Ecto neural progenitor cell (in vitro differentiated cells): Measurements from ENCODE around the gene ARGLU1.
A peak's percentile ranks its signal among the peaks of the same experiment; 100 is the strongest.

Source experiments
- DNase-seq: peaks from one replicate; pipeline ENCODE4 v3.0.0-alpha.2; 2018; ENCODE audit warnings: low spot score

Gene ARGLU1

DNA sequence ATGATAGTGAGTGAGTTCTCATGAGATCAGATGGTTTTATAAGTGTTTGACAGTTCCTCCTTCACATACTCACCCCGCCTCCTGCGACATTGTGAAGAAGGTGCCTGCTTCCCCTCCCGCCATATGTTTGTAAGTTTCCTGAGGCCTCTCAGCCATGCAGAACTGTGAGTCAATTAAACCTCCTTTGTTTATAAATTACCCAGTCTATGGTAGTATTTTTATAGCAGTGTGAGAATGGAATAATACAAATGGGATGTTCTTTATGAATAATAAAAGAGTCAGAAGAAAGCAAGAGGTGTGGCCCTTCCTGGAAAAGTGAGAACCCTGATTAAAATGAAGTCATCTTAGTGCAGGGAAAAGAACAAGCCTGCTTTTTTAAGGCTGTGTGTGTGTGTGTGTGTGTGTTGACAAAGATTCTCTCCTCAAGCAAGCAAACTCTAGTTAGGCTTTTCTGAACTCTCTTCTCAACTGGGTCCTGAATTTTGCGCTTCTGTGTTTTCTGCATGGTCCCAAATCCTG lies 18.8 kb upstream of the ARGLU1 start:
- DNase-seq = no peak

DNA sequence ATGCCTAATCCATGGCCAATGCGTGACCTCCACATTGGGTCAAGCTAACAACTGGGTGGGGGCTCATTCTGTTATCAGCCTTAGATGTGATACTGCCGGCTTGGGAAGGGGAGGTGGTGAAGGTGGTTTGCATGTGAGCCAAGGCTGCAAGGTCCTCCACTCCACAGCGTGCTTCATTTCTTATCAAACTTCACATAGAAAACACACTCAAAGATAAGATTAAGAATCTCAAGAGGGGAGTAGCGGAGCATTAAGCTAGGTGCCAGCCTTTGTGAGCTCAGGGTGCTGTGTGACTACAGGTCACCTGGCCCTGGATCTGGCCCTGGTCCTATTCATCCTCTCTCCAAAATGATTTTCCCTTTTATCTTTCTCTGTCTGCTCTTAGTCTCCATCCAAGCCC lies 13.3 kb upstream of the ARGLU1 start:
- DNase-seq = no peak

DNA sequence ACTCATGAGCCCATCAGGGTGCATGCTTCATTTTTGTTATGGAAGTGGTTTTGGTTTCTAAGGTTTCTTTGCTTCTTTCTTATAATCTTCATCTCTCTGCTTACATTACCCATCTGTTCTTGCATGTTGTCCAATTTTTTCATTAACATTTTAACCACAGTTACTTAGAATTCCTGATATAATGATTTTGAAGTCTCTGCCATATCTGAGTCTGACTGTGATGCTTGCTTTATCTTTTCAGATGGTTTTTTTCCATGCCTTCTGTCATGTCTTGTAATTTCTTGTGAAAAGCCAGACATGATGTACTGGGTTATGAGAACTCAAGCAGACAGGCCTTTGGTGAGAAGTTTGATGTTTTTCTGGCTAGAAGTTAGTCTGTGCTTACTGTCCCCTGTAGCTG lies 8.0 kb upstream of the ARGLU1 start:
- no peak for DNase-seq

DNA sequence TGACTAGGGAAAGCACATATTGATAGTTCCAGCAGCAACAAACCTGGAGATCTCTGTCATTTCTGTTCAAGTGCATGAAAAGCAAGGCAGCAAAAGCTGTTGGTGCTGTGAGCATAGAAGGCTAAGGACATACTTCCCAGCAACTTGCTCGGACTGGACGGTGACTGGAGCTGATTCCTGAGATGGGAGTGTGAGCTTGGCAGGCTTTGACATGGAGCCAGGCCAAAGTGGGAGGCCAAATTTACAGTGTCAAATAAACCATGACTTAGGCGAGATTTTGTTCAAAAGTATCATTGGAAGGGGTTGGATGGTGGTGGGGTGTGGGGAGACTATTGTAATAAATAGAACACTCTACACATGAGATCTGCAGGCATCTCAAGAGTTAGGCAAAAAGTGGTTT lies 5.9 kb upstream of the ARGLU1 start:
- no peak for DNase-seq

DNA sequence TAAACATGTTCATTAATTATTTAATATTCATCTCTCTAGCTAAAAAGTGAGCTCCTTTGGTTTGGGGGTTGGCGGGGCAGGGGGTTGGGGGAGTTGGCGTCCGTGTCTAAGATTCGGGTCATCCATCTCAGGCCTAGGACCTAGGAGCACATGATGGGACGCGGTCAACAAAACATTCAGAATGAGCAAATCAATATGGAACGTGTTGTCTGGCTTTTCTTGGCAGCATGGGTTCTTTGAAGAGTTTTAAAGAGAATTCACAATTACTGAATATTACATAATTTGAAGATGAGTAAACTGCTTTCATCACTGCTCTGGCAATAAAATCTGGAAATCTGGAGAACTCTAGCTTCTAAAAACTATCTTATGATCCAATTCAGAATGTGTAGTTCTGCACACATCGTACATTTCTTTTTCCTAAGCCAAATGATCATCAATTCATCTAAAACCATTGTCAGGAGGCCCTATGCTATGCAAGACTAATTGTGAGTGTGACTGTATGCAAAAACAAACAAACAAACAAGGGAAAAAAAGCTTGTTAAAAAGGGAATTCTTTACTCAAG lies 5.4 kb upstream of the ARGLU1 start:
- no peak for DNase-seq

DNA sequence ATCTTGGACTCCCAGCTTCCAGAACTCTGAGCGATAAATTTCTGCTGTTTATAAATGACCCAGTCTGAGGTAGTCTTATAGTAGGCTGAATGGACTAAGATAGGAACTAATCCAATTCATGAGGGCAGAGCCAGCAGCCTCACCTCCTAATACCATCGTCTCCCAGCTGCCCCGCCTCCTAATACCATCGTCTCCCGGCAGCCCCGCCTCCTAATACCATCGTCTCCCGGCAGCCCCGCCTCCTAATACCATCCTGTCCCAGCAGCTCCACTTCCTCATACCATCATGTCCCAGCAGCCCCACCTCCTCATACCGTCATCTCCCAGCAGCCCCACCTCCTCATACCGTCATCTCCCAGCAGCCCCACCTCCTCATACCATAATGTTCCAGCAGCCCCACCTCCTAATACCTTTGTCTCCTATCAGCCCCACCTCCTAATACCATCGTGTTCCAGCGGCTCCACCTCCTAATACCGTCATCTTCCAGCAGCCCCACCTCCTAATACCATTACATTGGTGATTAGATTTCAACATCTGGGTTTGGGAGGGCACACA lies 2.4 kb upstream of the ARGLU1 start:
- DNase-seq = peak; percentile 79

DNA sequence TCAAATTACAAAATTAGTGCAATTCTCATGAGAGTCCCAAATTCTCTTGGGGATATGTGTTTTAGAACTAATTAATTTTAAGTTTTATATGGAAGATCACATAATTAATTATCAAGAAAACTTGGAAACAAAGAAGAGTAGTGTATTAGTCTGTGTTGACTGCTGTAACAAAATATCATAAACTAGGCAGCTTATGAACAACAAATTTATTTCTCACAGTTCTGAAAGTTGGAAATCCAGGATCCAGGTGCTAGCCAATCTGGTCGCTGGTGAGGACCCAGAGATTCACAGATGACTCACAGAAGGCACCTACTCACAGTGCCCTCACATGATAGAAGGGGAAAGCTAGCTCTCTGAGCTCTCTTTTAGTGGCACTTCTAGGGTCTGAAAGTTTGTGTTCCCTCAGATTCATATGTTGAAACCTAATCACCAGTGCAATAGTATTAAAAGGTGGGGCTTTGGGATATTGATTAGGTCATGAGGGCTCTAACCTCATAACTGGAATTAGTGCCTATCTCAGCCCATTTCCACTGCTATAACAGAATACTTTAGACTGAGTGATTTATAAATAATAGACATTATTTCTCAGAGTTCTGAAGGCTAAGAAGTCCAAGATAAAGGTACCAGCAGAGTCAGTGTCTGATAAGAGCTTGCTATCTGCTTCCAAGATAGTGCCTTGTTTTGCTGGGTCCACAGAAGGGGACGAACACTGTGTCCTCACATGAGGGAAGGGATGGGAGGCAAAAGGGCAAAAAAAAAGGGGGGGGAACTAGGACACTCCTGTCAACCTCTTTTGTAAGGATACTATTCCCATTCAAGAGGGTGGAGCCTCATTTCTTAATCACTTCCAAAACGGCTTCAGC lies 1.5 kb upstream of the ARGLU1 start:
- DNase-seq = no peak

DNA sequence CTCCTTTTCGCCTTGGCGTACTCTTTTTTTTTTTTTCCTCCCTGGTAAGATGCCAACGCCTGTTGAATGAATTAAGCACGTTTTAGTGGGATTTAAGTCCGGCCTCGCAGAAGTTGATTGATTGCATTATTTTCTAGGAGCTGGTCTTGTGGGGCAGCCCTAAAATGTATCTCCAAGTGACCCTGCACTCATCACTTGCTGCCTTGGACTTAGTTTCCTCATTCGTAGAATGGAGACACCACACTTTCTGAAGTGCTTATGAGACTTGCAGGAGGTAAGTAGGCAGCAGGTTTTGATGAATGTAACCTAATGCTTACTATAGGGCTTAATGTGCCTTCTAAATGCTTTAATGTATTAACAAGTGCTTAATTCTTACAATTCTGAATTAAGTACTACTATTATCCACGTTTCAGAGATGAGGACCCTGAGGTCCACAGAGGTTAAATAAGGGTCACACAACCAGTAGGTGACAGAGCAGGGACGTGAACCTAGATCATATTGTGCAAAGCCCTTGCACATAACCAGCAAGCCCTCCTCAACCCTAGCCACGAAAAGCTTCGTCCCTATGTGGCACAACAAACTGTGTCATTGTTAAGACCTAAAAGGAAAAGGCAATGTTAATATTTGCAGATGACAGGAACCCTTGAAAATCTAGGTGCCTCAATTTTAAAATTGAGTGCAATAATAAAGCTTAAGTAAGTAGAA lies 514 bp upstream of the ARGLU1 start:
- DNase-seq = no peak

DNA sequence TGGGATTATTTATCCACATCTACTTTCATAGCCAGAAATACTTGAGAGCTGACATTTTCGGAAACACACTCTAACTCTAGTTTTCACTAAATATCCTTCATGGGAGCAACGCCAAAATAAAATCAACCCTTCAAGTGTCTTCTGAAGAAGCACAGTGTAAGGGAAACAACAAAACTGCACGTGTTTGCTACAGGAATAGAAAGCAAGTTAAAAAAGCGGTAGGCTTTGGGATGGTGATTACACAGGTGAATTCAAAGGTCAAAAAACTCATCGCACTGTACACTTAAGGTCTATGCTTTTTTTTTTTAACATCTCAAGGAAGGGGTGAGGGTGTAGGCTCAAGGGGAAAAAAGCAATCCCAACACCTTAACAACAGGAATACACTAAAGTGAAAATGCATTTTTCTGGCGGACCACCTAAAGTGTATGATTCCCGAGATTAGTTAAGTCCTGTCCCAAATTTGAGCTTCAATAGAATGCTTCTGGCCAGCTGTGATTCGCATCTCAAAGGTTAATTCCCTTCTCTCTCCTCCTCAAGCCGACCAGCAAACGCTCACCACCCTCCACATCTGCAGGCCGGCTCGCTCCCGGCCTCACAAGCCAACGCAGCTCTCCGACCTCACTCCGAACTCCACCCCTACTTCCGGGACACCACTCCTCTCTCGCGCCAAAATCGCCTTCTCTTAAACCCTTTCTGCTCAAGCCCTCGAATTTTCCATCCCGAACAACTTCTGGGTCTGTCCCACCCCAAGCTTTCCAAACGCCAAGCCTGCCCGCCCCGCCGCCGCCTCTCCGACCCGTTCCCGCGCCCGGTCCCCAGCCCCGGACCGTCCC lies 1.1 kb downstream of the ARGLU1 start:
- DNase-seq = no peak

DNA sequence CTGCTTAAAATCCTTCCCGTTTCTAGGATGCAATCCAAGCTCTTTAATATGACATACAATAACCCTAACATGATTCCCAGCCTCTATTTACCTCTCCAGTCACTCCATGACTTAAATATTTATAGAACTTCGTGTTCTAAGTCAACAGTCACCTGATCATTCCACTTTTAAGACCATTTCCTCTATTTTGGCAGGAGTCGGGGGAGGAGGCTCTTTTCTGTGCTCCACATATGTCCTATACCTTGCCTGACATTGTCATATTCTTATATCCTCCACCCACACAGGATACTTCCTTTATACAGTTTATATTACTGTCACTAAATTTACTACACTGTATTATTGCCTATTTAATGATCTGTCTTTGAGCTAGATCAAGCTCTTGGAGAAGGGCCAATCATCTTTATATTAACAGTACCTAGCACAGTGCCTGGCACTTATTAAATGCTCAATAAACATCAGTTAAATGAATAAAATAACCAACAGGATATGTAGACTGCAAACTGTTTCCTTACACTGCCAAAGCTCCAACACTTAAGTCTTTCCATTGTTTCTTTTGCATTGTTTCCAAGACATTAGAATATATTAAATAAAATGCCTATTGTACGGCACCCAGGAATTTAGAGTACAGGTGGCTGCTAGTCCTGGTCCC lies 2.7 kb downstream of the ARGLU1 start:
- no peak for DNase-seq

DNA sequence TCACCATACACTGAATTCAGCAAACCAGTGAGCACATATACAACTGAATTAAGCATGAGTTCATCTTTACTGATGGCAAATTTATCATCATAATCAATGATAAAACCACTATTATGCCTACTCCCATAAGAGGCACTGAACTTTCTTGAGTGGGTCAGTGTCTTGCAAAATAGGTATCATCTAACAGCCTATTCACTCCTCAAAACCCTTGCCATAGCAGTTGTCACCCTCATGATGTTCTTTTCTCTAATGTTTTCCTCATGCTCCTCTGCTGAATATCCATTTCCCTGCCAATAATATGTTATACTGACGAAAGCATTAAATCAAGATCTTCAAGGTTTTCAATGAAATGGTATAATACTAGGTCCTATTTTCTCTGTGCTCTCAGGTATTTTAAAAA lies 5.6 kb downstream of the ARGLU1 start:
- DNase-seq = no peak

DNA sequence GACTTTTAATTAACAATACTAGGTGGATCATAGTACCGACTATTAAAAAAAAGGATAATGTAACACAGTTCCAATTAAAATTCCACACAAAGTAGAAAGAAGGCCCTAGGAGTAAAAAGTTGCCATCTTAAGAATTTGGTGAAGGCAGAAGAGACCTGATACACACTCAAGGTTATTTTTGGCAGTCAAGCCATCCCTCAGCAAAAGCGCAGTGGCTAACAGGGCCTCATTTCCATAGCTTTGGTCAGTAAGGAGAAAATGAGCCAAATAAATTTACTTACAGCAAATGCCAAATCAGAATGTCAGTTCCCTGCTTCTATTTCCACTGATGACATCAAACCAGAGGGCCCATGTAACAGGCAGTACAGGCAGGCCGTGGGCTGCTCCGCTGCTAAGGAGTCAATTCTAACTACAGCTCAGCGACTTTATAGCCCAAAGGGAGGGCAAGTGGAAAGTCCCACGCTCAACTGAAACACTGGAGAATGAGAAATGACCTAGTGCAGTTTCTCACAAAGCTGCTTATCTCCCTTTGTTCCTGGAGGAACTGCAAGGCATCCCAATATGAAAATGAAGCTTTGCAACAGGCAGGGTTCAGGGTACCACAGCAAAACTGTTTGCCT lies 6.3 kb downstream of the ARGLU1 start:
- peak; percentile 51 for DNase-seq

DNA sequence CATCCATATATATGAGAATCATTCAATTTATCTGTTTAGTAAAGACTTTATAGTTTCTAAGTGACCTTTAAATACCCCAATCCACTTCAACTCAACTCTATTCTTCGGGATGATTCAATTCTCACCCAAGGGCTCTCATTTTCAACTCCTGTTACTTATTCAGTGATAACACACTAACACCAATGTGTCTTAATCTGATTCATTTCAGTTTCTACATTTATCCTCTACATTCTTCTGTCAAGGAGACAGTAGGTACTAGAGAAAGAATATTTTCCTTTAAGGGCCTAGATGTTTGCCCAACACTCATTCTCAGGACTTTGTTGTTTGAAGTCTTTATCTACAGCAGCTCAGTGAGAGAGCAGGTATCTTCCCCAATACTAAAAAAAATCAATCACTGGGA lies 7.1 kb downstream of the ARGLU1 start:
- no peak for DNase-seq

DNA sequence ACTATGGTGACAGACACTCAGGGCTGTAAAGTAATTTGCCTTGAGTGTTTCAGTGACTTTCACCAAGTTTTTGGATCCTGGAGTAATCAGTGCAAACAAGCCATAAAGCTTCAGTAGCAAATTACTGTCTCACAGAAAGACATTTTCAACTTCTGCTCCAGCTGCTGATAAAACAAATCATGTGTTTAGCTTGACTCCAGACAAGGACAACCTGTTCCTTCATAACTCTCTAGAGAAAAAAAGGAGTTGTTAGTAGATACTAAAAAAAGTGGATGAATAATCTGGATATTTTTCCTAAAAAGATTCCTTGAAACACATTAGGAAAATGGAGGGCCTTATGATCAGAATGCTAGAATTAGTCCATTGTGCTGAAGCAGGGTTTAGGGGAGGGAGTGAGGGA lies 9.4 kb downstream of the ARGLU1 start:
- no peak for DNase-seq

DNA sequence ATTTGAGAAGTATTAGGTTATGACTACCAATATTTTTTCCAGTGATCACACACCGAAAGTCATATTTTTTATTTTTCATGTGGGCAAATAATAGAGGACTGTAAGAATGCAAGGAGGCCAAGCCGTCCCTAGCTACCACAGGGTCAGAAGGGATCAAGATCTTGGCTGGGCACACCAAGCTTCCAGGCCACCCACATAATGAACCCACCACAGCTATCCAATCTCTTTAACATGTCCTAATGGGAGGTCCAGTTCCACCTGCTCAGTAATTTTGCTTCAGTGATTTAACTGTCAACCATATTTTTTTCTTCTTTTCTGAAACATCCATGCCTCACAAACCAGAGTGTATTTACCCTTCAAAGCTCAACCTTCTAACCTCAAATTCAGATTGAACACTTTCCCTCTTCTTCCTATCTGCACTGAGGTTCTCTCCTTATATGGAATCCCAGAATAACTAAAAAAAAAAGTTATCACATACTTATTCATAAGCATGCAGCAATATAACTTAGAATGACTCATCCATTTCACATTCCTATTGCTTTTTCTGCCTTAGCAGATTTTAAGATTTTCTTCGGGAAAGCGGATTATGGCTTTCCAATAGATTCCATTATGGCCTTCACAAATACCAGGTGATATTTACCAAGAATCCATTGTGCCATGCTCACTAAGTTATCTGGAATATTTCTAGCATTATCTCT lies 12.2 kb downstream of the ARGLU1 start:
- no peak for DNase-seq

DNA sequence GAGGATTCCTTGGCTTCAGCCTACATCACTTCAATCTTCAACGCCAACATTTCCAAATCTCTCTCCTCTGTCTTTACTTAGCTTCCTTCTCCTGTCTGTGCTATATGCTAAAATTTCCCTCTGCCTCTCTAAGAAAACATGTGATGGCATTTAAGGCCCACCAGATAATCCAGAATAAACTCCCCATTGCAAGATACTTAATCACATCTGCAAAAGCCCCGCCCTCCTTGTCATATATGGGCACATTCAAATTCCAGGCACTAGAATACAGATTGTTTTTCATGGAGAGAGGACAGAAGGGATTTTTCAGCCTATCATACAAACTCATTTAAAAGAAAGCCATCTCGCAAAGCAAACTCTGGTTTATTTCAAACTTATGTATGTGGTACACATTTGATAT lies 16.2 kb downstream of the ARGLU1 start:
- no peak for DNase-seq

DNA sequence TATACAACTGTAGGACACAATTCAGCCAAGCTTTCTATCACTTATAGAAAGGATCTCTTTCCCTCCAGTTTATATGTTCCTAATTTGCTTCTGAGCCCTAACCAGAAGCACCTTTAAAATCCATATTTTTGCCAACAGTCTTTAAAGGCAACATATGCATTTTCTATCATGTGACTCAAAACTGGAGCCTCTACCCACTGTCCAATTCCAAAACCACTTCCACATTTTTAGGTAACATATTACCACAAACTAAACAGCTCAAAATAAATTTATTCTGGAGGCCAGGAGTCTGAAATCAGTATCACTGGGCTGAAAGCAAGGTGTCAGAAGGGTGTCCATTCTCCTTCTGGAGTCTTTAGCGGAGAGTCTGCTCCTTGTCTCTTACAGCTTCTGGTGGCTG lies 16.6 kb downstream of the ARGLU1 start:
- no peak for DNase-seq

DNA sequence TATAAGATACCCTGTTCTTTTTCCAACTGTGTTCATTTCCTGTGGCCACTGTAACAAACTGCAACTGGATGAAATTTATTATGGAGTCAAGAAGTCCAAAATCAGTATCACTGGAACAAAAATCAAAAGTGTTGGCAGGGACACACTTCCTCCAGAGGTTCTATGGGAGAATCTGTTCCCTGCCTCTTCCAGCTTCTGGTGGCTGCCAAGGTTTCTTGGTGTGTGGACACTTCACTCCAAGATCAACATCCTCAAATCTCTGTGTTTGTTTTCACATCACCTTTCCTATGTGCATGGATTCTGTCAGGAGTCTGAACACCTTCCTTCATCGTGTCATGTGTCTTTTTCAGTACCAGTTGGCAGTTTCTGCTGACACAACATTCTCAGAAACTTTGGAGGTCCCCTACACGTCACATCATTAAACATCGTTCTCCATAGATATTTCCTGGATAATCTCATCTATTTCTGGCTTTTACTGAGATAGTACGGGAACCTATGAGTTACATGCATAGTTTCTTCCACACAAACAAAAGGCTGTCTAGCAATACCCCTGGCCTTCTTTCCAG lies 17.3 kb downstream of the ARGLU1 start:
- no peak for DNase-seq

DNA sequence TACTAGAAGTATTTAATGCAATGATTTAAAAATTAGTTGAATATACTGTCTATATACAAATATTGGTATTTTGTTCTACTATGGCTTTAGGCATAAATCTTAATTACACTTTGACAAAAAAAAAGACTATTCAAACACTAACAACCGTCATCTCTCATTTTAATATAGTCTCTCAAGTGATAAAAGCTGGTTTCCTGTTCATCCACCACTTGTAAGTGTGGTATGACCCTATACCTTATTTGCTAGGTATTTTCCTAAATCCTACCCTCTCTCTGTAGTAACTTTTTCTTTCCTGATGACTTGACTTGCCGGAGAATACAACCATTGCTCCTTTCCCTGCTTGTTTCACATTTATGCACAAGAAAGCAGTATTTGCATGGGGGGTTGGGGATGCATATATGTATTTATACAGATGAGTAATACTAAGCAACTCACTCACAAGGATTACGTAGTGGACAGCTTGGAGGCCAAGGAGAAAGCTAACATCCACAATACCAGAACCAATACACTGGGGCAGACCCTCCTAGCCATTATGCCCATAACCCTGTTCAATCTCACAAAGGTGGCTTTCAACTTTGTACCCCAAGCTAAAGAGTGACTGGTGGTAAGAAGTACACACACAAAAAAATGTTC lies 19.8 kb downstream of the ARGLU1 start:
- no peak for DNase-seq
